Measurements from ENCODE around the gene MYO3A.
"Not testable (repeated sequence)": the region's sequence is repeated elsewhere in the genome, so short reads cannot be mapped to it uniquely, and the experiment has no call there.

The MYO3A gene

DNA sequence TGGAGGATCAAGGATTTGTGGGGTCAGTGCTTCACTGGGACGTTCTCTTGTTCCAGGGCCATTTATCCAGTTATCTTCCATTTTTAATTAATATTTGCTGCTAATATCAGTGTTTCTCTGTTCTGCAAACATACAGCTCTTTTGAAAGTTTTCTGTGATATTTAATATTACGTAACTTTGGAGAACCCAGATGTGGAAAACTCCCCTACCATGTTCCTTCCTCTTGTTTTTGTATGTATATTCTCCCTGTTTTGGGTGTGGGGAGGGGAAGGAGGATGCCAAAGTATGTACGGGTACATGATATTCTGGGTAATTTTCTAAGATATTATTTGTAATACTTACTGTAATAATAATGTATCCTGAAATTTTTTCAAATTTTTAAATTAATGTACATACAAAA, 55.9 kb downstream of the MYO3A start:
- no peak for DNase-seq

DNA sequence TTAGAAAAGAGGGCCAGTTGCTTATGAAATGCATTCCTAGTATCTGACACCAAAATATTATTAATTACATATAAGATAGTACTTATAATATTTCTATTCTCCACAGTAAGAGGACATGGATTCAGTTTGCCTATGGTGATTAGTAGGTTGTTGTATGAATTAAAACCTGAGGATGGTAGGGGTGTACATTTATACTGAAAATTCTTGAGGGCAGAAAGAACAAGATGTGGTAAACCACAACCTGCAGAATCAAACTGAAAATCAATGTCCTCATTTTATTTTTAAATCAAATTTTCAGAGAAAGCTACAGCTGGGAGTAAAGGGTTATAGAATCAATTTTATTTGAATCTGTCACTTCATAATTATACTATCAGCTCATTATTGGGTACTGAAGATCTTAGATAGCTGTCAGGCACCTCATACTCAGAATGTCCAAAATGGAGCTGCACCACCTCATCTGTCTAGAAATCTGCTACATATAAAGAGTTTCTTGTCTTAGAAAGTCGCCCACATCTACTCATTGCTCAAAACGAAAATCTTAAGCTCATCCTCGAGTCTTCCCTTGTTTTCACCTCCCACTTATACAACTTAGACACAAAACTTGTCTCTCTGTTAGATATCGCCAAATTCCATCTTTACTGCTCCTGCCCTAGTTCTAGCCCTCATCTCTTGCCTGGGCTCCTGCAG, 65.4 kb downstream of the MYO3A start:
- no peak for DNase-seq

DNA sequence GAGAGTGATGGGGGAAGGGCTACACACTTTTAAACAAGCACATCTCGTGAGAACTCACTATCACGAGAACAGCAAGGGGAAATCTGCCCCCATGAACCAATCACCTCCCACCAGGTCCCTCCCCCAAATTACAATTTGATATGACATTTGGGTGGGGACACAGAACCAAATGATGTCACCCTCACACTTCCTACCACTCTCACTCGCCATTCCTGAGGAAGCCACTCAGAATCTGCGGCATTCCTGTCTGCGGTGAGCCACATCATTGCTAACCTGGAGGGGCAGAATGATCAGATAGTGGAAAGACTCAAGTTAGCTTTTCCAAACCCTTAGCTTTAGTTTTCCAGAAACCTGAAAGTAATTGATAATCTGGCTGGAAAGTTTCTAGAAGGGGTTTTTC, 66.9 kb downstream of the MYO3A start:
- DNase-seq: no peak

DNA sequence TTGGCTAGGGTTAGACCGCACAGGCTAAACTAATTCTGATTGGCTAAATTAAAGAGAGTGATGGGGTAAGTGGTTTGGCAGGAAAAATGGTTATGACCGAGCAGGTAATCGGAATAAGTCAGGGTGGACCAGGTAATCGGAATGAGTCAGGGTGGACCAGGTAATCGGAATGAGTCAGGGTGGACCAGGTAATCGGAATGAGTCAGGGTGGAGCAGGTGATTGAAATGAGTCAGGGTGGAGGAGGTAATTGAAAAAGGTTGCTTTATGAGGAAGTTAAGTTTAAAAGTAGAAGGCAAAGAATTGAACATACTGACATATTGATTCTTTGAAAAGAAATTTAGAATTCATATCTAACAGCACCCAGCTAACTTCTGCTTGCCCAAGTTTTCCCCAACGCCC, 68.4 kb downstream of the MYO3A start:
- not testable (repeated sequence) for DNase-seq

DNA sequence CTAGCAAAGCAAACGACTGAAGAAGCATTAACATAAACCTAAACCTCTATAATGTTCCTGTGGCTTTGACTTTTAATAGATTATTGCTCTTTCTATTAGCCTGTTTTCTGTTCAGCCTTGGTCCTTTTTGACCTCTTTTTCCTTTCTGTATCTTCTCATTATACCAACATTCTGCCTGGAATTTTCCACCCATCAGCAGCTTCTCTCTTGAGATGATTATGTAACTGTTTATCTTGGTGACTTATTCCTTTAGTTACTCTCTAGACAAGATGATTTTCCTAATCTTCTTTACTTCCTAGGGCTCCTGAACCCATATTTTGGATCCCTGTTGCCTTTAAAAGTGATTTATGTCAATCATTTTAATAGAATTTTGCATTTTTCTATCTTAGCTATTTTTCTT, 81.1 kb downstream of the MYO3A start:
- no peak for DNase-seq

DNA sequence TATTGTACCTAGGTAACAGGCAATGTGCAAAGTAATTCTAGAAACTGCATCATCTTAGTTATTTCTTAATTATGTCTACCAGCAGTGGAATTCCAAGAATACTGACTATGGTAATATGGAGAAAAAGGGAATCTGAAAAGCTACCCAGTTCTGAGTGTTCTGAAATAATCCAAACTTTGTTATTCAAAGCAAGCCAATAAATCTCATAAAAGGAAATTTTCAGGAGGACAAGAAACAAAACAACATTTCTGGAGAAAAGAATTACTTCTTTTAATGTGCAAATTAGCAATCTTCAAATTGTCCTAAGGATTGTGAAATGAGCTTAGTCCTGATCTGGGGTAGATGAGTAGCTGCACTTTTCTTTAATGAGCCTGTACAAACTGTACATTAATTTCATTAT, 88.8 kb downstream of the MYO3A start:
- DNase-seq: no peak

DNA sequence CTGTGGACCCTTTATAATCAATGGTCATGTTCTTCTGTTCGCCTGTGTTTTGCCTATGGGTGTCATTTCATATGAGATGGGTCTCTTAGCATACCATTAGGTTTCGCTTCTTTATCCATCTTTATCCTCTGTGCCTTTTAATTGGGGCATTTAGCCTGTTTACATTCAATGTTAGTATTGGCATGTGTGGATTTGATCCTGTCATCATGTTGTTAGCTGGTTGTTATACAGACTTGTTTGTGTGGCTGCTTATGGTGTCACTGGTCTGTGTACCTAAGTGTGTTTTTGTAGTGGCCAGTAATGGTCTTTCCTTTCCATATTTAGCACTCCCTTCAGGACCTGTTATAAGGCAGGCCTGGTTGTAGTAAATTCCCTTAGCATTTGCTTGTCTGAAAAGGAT, 90.3 kb downstream of the MYO3A start:
- DNase-seq: no peak

DNA sequence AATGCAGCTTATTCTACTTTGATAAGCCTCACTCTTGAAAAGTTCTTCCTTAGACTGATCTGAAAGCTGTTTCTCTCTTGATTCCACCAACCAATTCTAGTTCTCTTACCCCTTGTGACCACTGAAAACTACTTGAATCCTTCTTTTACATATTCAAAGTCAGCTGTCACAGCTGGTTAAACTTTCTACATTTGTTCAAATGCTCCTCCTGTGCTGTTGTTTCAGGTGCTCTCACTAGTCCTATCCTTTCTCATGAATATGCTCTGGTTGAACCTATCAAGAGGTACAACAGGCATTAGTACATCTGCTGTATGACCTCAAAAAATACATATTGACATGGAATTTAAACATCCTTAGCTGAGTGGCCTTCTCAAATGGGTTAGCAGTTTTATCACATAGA, 91.5 kb downstream of the MYO3A start:
- DNase-seq: no peak

DNA sequence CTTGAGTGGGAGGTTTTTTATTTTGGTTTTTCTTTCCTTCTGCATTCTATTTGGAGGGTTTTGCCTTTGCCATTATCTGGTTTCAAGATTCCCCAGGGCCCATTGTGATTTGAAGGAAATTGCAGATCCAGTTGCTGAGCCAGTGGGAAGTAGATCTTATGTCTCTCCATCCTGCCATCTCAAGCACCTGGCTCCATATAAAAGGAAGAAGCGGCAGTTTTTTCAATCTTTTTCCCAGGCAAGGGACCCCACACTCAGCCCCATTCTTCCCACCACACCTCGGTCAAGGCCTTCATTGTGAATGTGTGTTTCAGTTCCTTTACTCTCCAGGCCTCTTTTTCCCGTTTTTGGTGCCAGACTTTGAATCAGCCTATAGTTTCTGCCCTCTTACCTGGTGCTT, 95.8 kb downstream of the MYO3A start:
- no peak for DNase-seq

DNA sequence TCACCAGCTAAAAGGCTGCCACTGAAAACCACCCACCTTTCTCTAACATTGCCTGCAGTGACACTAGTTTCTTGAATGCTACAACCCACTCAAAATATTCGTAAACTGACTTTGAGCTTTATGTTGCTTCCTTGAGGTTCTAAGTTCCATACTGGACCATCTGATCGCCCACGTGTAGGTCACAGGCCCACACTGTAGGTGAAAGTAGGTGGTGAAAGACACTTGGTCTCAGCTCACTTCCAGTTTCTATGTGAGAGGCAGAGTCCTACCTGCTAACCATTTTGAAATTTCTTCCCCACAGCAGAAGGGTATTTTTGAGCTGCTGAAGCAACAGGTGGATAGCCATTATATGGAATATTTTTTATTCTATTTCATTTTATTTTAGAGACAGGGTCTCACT, 97.3 kb downstream of the MYO3A start:
- no peak for DNase-seq

DNA sequence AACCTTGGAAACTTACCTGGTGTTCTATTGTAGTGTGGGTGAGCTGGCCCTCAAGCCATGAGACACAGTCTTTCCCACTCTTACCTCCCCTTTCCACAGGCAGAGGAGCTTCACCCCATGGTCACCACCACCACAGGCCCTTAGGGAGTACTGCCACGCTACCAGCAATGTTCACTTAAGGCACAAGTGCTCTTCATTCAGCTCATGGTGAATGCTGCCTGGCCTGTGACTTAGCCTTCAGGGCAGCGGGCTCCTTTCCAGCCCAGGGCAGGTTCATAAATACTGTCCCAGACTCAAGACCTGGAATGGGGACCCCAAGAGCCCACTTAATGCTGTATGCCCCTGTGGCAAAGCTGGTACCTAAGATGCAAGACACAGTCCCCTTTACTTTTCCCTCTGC, 109.4 kb downstream of the MYO3A start:
- DNase-seq: no peak

DNA sequence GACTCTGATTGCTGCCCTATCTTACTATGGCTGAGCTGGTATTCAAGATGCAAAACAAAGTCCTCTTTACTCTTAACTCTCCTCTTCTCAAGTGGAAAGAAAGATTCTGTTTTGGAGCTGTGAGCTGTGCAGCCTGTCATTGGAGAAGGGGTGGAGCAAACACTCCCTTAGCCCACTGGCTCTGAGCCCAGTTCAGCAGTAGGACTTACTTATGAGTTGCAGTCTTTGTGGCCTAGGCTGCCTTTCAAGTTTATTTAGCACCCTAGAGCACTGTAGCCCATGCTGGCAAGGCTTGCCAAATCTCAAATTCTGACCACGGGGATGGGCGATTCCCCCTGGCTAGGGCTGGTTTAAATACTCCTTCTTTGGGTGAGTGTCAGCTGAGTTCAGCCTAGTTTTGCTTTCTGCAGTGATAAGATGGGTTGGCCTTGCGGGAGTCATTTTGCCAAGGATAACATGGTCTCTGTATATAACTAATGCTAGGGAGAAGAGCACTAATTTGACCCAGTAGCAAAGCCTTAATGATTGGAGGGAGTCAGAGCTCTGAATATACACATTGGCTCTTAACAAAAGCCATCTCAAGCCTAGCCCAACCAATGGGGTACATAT, 110.2 kb downstream of the MYO3A start:
- DNase-seq: no peak

DNA sequence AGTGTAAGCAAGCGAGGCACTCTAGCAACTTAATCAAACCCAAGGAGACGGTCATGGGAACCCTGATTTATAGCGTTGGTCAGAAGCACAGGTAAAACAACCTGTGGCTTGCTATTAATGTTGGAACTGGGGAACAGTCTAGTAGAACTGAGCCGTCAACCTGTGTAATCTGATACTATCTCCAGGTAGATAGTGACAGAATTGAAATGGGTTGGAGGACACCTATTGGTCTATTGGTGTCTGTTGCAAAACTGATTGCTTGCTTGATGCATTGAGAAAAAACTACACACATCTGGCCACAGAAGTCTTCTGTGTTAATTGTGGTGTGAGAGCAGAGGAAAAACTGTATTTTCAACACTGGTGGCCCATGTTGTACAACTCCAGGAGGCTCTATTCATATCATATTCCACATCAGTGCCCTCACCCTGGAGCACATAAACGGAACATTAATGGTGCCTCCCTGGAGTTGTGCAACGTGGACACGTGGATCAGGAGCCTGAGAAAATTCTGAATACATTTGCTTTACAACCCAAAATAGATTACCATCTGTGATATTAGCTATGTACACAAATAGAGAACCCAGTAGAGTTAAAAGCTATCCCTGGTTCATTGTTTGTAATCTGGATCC, 112.2 kb downstream of the MYO3A start:
- no peak for DNase-seq

DNA sequence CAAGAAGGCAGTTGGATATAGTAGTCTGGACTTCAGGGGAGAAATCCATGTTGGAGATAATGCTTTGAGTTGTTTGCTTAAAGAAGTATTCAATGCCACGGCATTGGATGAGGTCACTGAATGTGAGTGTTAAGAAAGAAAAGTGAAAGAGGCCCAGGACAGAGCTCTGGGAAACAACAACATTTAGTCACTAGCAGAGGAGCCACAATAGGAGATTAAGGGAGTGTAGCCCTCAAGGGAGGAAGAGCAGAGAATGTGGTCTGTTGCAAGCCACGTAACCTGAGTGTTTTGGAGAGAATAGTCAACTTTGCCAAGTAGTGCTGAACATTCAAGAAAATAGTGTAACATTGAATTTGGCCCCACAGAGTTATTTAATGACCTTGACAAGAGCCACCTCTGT, 114.7 kb downstream of the MYO3A start:
- no peak for DNase-seq

DNA sequence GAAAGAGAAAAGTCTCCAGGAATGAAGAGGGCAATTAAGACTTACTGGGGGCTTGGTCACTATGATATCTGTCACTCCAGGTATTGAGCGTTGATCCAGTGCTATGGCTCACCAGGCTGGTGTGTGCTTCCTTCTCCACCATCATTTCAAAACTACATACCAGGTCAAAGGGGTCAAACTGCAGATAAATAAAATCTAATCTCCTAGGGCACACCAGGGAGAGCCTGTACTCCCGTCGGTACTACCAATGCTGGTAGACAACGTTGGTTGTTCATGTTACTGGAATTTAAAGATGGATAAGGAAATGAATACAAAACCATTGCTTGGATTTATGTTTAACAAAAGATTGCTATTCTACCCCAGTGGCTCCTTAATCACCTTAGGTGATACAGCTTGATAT, 118.3 kb downstream of the MYO3A start:
- no peak for DNase-seq

DNA sequence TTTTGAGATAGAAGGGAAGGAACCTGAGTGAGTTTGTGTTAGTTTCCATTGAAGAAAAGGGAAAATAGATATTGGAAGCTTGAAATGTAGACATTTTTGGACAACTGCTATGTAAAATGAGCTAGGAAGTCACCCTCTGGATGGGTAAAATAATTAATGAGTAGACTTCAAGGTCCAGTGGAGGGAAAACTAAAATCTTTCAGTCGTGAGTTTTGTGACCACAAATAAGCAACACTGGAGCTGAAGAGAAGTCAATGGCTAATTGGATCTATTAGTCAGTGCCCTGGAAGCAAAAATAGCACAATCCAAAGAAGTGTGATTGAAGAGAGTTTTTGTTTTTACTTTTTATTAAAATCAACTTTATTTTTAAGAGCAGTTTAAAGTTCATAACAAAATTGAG, 123.4 kb downstream of the MYO3A start:
- no peak for DNase-seq

DNA sequence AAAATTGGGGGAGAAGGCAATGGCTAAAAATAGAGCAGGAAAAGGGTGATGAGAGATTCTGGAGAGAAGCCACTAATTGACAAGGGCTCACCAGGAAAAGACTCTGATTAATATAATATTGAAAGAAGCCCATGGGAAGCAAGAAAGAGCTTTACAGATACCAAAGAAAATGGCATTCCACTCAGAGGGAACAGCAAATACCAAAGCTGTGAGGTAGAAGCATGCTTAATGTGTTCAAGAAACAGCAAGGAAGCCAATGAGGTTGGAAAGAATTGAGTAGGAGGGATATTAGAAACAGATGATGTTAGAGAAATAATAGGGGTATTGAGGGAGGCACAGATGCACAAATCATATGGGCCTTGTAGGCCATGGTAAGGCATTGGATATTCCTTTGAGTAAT, 130.1 kb downstream of the MYO3A start:
- no peak for DNase-seq

DNA sequence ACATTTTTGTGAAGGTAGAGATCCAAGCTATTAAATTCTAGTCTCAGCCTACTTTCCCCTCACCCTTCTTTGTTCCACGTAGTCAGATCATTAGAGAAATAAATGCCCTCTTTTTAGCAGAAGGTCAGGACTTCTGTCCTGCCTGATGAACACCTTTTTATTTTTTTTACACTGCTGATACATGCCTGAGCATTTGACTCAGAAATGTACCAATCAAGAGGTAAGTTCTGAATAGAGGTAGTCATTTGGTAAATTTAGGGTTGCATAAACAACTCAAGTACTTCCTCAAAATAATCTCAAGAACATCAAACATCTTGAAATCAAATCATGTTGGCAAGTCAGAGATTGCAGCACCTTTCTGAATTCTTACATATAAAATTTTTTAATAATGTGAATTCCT, 133.7 kb downstream of the MYO3A start:
- no peak for DNase-seq

DNA sequence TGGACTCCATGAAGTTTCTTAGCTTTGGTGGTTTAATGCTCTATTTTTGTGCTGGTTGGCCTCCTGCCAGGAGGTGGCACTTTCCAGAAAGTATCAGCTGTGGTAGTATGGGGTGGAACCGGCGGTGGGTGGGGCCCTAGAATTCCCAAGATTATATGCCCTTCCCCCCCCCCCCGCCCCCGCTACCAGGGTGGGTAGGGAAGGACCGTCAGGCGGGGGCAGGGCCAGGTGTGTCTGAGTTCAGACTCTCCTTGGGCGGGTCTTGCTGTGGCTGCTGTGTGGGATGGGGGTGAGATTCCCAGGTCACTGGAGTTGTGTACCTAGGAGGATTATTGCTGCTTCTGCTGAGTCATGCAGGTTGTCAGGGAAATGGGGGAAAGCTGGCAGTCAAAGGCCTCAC, 146.9 kb downstream of the MYO3A start:
- not testable (repeated sequence) for DNase-seq

DNA sequence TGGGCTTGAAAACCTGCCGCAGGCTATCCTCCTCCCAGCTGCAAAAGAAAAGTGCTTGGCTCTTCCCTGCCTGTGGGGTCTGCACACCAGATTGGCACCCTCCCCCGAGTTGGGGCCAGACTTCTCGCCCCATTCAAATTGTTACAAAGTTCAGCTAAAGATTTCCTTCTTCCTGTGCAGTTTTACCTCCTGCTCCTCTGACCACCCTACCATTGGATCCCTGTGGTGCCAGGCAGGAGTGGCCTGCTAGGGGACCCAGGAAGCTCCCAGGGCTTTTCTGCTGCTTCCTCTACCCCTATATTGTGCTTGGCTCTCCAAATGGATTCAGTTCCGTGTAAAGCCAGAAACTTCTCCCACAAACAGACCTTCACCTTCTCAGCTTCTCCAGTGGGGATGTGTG, 147.4 kb downstream of the MYO3A start:
- DNase-seq: no peak

DNA sequence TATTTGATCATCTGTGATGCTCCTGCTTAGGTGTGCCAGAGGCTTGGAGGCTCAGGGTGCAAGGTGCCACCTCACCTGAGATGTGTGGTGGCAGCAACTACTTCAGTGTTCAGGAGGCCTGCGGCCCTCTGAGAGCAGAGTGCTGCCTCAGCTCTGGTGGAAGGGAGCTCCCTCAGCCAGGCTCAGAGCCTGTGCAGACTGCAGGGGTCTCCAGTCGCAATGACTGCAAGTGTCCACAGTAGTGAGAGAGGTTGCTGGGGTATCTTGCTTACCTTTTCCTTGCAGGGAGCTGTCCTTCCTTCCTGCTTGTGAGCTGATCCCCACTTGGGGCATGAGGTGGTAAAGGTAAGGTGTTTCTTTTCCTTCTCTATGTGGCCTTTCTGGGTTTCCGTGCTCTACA, 151.5 kb downstream of the MYO3A start:
- no peak for DNase-seq

DNA sequence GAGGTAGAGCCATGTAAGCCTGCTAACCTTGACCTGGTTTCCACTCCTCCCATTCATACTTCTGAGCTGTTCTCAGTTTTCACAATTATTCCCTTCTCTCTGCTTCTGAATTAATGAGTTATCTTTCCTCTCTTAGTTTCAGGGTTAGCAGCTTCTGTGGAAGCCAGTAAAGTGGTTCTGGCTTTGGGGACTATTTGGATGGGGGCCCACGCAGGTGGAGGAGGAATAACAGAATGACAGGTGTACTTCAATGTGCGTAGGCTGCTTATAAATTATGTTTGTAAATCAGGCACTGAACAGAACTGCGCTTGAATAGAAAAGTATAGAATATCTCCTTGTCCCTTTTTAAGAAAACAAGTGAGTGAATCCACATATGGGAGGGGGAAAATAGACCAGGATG, 153.6 kb downstream of the MYO3A start:
- no peak for DNase-seq

DNA sequence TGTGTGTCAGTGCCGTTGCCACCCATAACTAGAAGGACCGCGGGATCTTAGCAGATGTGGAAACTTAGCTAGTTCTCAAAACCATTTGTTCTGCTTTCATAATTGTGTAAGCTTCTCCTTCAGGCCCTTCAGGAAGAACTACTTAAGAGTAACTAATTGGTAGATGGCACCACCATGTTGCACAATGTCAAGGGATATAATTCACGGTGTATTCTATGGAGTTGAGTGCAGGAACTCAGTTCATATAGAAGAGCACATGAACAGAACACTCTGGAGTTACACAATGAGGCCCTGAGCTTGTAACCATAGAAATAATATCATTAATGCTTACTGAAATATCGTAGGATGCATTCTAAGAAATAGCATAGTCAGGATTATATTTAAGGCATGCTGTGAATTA, 156.0 kb downstream of the MYO3A start:
- no peak for DNase-seq

DNA sequence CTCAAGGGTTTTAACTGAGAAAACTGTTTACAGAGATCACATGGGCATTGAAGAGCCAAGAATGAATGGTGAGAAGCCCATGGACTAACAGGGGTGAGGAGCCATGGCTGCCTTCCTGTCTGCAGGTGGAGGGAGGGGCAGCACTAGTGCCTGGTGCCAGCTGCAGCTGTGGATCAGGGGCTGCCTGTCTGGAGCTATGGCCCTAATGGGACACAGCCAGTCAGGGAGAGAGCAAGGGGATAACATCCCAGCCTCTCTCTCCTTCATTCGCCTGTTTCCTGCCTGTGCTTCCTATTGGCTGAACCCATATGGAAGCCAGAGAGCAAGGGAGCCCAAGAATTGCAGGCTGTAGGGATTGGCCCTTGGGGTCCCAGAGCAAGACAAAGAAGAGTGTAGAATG, 156.7 kb downstream of the MYO3A start:
- no peak for DNase-seq

DNA sequence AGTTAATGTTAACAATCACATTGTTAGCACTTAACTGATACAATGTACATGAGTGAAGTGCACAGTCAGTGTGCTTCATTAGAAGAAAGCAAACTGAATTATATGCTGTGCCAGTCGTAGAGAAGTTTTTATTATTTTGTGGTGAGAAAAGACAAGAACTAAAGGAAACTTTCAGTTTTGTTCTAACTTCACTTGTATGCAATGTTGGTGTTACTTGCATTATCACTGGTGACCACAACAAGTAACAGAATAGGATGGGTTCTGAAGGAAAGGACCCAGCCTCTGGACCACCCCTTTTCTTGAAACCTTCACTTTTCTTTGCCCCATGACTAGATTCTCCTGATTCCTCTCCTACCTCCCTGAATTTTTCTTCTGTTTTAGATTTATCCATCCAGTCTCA, 159.2 kb downstream of the MYO3A start:
- no peak for DNase-seq
